Common myeloid progenitor, CD34-positive (primary cell): ENCODE data around the gene LRRN2.

Experiments
- CTCF ChIA-PET: fragments of 350-600 bp; sonication (Branson Sonifier 250); formaldehyde crosslinking; loops from one replicate; lab custom pipeline; 2021; ENCODE audit warnings: antibody characterized with exemption; lab: Charles Lee
- POLR2A ChIA-PET: fragments of 350-600 bp; sonication (Branson Sonifier 250); formaldehyde crosslinking; loops from one replicate; lab custom pipeline; 2021; ENCODE audit warnings: antibody characterized with exemption; lab: Charles Lee
- DNase-seq, 3 donors: peaks; one replicate each; pipeline versions ENCODE4 v3.0.0 to v3.0.0-alpha.2; 2013
- H3K27ac ChIP-seq, 2 experiments: 1 replicate in 1 of 2; 2 replicates in 1 of 2; pipeline ENCODE4 v1.7.0; 2013; ENCODE audit warnings: inconsistent platforms in 2 of 2, low read length in 2 of 2, mild to moderate bottlenecking in 2 of 2, low read depth in 1 of 2, moderate library complexity in 1 of 2; ENCODE audit not compliant: severe bottlenecking in 2 of 2, insufficient read depth in 1 of 2, poor library complexity in 1 of 2
- H3K27me3 ChIP-seq, 5 experiments: replicated peaks in 2 of 5; 1 replicate in 3 of 5; 2 replicates in 2 of 5; pipeline versions ENCODE4 v1.6.1 to v1.7.0; 2013; ENCODE audit warnings: low read length in 4 of 5, mild to moderate bottlenecking in 2 of 5, moderate library complexity in 2 of 5, inconsistent platforms in 1 of 5; ENCODE audit not compliant: insufficient read depth in 5 of 5, control insufficient read depth in 4 of 5
- H3K36me3 ChIP-seq, 4 experiments: 1 replicate in 2 of 4; 2 replicates in 2 of 4; pipeline versions ENCODE4 v1.6.1 to v1.7.0; 2013; ENCODE audit warnings: low read length in 3 of 4, control low read depth in 1 of 4, mild to moderate bottlenecking in 1 of 4; ENCODE audit not compliant: control insufficient read depth in 4 of 4, insufficient read depth in 4 of 4
- H3K4me1 ChIP-seq, 4 experiments: 1 replicate in 3 of 4; 2 replicates in 1 of 4; pipeline versions ENCODE4 v1.6.1 to v1.7.1; 2013; ENCODE audit warnings: low read length in 3 of 4, mild to moderate bottlenecking in 3 of 4, control low read depth in 1 of 4, inconsistent platforms in 1 of 4, moderate library complexity in 1 of 4; ENCODE audit not compliant: control insufficient read depth in 4 of 4, insufficient read depth in 4 of 4; ENCODE audit errors: control extremely low read depth in 1 of 4
- H3K4me3 ChIP-seq, 7 experiments: 1 replicate in 4 of 7; 2 replicates in 3 of 7; pipeline versions ENCODE4 v1.5.1 to v1.7.0; 2013; ENCODE audit warnings: mild to moderate bottlenecking in 7 of 7, low read length in 6 of 7, moderate library complexity in 6 of 7, inconsistent platforms in 2 of 7, low read depth in 2 of 7, control low read depth in 1 of 7; ENCODE audit not compliant: insufficient read depth in 4 of 7, control insufficient read depth in 1 of 7; ENCODE audit errors: extremely low read depth in 1 of 7
- H3K9me3 ChIP-seq, 5 experiments: 1 replicate in 4 of 5; 2 replicates in 1 of 5; pipeline versions ENCODE4 v1.6.1 to v1.7.1; 2013; ENCODE audit warnings: low read length in 4 of 5, mild to moderate bottlenecking in 2 of 5, inconsistent platforms in 1 of 5, low read depth in 1 of 5, moderate library complexity in 1 of 5; ENCODE audit not compliant: control insufficient read depth in 4 of 5, insufficient read depth in 2 of 5; ENCODE audit errors: control extremely low read depth in 1 of 5
- WGBS: methylation state at CpG from one replicate; pipeline ENCODE4 v1.1.5; 2013; ENCODE audit not compliant: insufficient coverage; 5-methylcytosine and 5-hydroxymethylcytosine counted together

Gene LRRN2

GRCh38 chr1:204673209-204673608 lies 12.3 kb downstream of the LRRN2 start:
- no peaks in the 10 kb centered on the region for H3K9me3 ChIP-seq
- WGBS: 94% methylated on average over 2 of the region's 2 CpGs
- H3K36me3 ChIP-seq: no peaks in the 10 kb centered on the region
- peaks cover 0 to 7% (median 0%) of the 10 kb centered on the region in 5 experiments for H3K27me3 ChIP-seq
- no peak overlapping the region for H3K4me3 ChIP-seq
- H3K4me1 ChIP-seq: peaks cover 0 to 6% (median 3%) of the 10 kb centered on the region in 4 experiments
- DNase-seq: no peak
- CTCF ChIA-PET: interaction anchor here (2.2 kb wide), 1 partner anchor 11 kb away, joined by 7 read pairs; no protein-coding TSS in a partner anchor
- H3K27ac ChIP-seq: no peak overlapping the region
- POLR2A ChIA-PET: no interaction called here

DNA sequence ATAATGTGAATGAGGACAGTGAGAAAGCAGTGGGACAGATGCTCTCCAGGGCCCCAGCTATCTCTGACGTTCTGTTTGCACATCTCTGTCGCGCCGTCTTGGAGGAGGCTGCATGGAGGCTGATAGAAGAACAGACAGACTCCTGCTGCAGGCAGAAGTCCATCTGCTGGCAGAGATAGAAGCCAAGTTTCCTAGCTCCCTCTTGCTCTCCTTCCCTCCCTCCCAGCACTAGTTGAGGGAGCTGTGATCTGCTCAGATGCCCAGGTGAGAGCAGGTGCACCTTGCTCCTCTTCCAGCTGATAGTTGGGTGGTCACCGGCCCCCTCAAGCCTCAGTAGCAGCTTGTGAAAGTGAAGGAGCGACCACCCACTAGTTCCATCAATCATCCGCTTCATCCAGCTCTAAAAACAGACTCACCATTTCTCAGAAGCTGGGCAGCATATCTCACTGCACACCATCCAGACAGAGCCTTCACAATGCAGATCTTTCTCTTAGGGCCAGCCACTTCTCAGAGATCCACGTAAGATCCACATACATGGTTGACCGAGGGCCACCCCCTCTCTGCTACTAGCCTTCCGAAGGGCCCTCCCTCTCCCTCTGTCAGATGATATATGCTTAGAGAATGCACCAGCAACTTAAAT lies 12.9 kb downstream of the LRRN2 start:
- CTCF ChIA-PET: interaction anchor here (0.8 to 2.2 kb wide), 2 partner anchors 11 to 17 kb away, joined by 3 to 7 read pairs; no protein-coding TSS in a partner anchor
- Histone ChIP-seq H3K27me3 (peaks cover 0 to 7% (median 0%) of the 10 kb centered on the region in 5 experiments), H3K27ac (no peak overlapping the region), H3K4me1 (peaks cover 0 to 6% (median 3%) of the 10 kb centered on the region in 4 experiments), H3K36me3 (no peaks in the 10 kb centered on the region), H3K4me3 (no peak overlapping the region), H3K9me3 (no peaks in the 10 kb centered on the region)
- peak in 1 of 3 donors; percentile 45 for DNase-seq
- 95% methylated on average over 6 of the region's 10 CpGs for WGBS
- POLR2A ChIA-PET: no interaction called here

DNA sequence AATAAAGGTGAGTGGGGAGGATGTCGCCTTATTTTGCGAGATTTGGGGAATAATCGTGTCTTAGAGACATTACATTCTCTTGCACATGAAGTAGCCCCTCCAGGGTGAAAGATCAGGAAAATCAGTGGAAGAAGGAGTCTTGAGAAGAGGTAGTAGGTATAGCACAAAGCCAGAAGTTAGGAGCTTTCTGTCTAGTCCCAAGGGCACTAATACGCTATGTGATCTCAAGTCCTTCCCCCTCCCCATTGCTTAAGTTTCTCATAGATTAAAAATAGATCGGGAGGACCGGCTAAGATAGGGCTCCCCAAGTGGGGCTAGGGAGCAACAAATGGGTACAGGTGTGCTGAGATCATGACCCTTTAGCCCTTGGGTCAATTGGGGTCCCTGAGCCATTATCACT lies 13.5 kb downstream of the LRRN2 start:
- no peak overlapping the region for H3K4me3 ChIP-seq
- H3K4me1 ChIP-seq: peaks cover 0 to 6% (median 3%) of the 10 kb centered on the region in 4 experiments
- no peak overlapping the region for H3K27ac ChIP-seq
- H3K27me3 ChIP-seq: peaks cover 0 to 7% (median 0%) of the 10 kb centered on the region in 5 experiments
- WGBS: 93% methylated on average over 5 of the region's 6 CpGs
- no peaks in the 10 kb centered on the region for H3K9me3 ChIP-seq
- ChIA-PET POLR2A (no interaction called here), CTCF (interaction anchor here (0.8 to 2.2 kb wide), 2 partner anchors 12 to 17 kb away, joined by 3 to 7 read pairs; no protein-coding TSS in a partner anchor)
- no peaks in the 10 kb centered on the region for H3K36me3 ChIP-seq
- no peak for DNase-seq

GRCh38 chr1:204670152-204670927 lies 15.2 kb downstream of the LRRN2 start:
- ChIA-PET CTCF (no interaction called here), POLR2A (interaction anchor here (0.6 kb wide), 1 partner anchor 59 kb away, joined by 3 read pairs; no protein-coding TSS in a partner anchor)
- Histone ChIP-seq H3K4me3 (no peak overlapping the region), H3K9me3 (no peaks in the 10 kb centered on the region), H3K4me1 (peaks cover 0 to 2% (median under 1%) of the 10 kb centered on the region in 4 experiments), H3K27me3 (peaks cover 0 to 7% (median 0%) of the 10 kb centered on the region in 5 experiments), H3K36me3 (no peaks in the 10 kb centered on the region), H3K27ac (no peak overlapping the region)
- DNase-seq: no peak
- WGBS: 79% methylated on average over 10 of the region's 10 CpGs

- WGBS: 0% methylated on average over 1 of the region's 1 CpG
- ChIA-PET POLR2A (interaction anchor here (0.6 kb wide), 1 partner anchor 58 kb away, joined by 3 read pairs; no protein-coding TSS in a partner anchor), CTCF (no interaction called here)
- H3K27me3 ChIP-seq: peaks cover 0 to 9% (median 0%) of the 10 kb centered on the region in 5 experiments
- H3K36me3 ChIP-seq: no peaks in the 10 kb centered on the region
- DNase-seq: no peak
- no peak overlapping the region for H3K4me3 ChIP-seq
- H3K4me1 ChIP-seq: peaks cover 0 to 2% (median 0%) of the 10 kb centered on the region in 4 experiments
- no peak overlapping the region for H3K27ac ChIP-seq
- H3K9me3 ChIP-seq: no peaks in the 10 kb centered on the region
Measured at GRCh38 chr1:204669579-204669978, 16.0 kb downstream of the LRRN2 start.

DNA sequence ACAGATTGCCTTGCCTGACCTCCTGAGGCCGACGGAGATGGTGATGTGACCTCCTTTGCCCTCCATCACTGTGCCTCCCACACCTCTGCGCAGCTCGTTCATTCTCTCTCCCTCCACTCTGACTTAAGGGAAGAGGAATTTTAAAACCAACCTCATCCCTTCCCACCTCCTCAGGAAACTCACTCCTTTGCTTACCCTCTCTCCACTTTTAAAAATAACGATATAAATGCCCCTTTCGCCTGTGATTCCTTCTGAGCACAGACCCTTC lies 21.2 kb downstream of the LRRN2 start:
- ChIA-PET CTCF (interaction anchor here (1.0 to 1.1 kb wide), 2 partner anchors 9 to 14 kb away, joined by 3 read pairs; no protein-coding TSS in a partner anchor), POLR2A (no interaction called here)
- Histone ChIP-seq H3K36me3 (no peaks in the 10 kb centered on the region), H3K27ac (no peak overlapping the region), H3K4me3 (no peak overlapping the region), H3K27me3 (peaks cover 0 to 7% (median 0%) of the 10 kb centered on the region in 5 experiments), H3K4me1 (no peaks in the 10 kb centered on the region), H3K9me3 (no peaks in the 10 kb centered on the region)
- DNase-seq: no peak
- 95% methylated on average over 6 of the region's 6 CpGs for whole genome bisulfite sequencing
